Astrocyte (in vitro differentiated cells and primary cell): ENCODE measurements around the gene JUN. TPM values are rescaled to one million over a fixed set of nuclear protein-coding genes. Genes with fewer than 3 reads are reported as not detected.

Source experiments
- DNase-seq: peaks from one replicate; pipeline ENCODE4 v3.0.0-alpha.2; 2010; ENCODE audit warnings: low read depth
- FAIRE-seq: peaks from 2 replicates; lab custom pipeline; 2011; peaks lifted over from hg19 to GRCh38; lab: Jason Lieb, UNC
- H2AFZ ChIP-seq: 2 replicates; pipeline ENCODE4 v1.6.0; 2012; ENCODE audit warnings: low read depth, low read length, inconsistent platforms
- H3K27ac ChIP-seq: 2 replicates; pipeline ENCODE4 v1.5.1; 2011; ENCODE audit warnings: low read depth, low read length, inconsistent platforms
- H3K27me3 ChIP-seq: 2 replicates; pipeline ENCODE4 v1.6.0; 2011; ENCODE audit warnings: low read length, inconsistent platforms; ENCODE audit not compliant: insufficient read depth
- H3K36me3 ChIP-seq: 2 replicates; pipeline ENCODE4 v1.5.1; 2011; ENCODE audit warnings: low read length, inconsistent platforms; ENCODE audit not compliant: insufficient read depth
- H3K4me1 ChIP-seq: 2 replicates; pipeline ENCODE4 v1.5.1; 2011; ENCODE audit warnings: low read length, inconsistent platforms; ENCODE audit not compliant: insufficient read depth
- H3K4me2 ChIP-seq: 2 replicates; pipeline ENCODE4 v1.6.0; 2012; ENCODE audit warnings: low read length, inconsistent platforms
- H3K4me3 ChIP-seq: 2 replicates; pipeline ENCODE4 v1.5.1; 2011; ENCODE audit warnings: low read depth, mild to moderate bottlenecking, low read length, inconsistent platforms; ENCODE audit not compliant: insufficient read depth
- H3K79me2 ChIP-seq: 2 replicates; pipeline ENCODE4 v1.6.0; 2012; ENCODE audit warnings: mild to moderate bottlenecking, low read length, inconsistent platforms; ENCODE audit not compliant: insufficient read depth
- H3K9ac ChIP-seq: 2 replicates; pipeline ENCODE4 v1.6.0; 2012; ENCODE audit warnings: mild to moderate bottlenecking, low read length, inconsistent platforms
- H3K9me3 ChIP-seq: 2 replicates; pipeline ENCODE4 v1.5.1; 2012; ENCODE audit warnings: low read depth, mild to moderate bottlenecking, low read length, inconsistent platforms; ENCODE audit not compliant: insufficient read depth
- H4K20me1 ChIP-seq: 2 replicates; pipeline ENCODE4 v1.6.0; 2012; ENCODE audit warnings: low read length, inconsistent platforms; ENCODE audit not compliant: insufficient read depth
- H3K27ac Mint-ChIP-seq: one replicate; pipeline ENCODE4 v1.8.0; 2021; ENCODE audit warnings: mild to moderate bottlenecking, mixed read lengths; ENCODE audit not compliant: unreplicated experiment
- H3K27me3 Mint-ChIP-seq: one replicate; pipeline ENCODE4 v1.8.0; 2021; ENCODE audit warnings: low read depth, mixed read lengths; ENCODE audit not compliant: unreplicated experiment
- H3K36me3 Mint-ChIP-seq: one replicate; pipeline ENCODE4 v1.8.0; 2021; ENCODE audit warnings: low read depth, mixed read lengths; ENCODE audit not compliant: unreplicated experiment
- H3K4me1 Mint-ChIP-seq: one replicate; pipeline ENCODE4 v1.8.0; 2021; ENCODE audit warnings: low read depth, mixed read lengths; ENCODE audit not compliant: unreplicated experiment
- H3K4me3 Mint-ChIP-seq: one replicate; pipeline ENCODE4 v1.8.0; 2021; ENCODE audit warnings: mild to moderate bottlenecking, moderate library complexity, mixed read lengths; ENCODE audit not compliant: unreplicated experiment
- H3K9me3 Mint-ChIP-seq: one replicate; pipeline ENCODE4 v1.8.0; 2021; ENCODE audit warnings: mild to moderate bottlenecking, mixed read lengths; ENCODE audit not compliant: unreplicated experiment
- CTCF ChIP-seq: IDR thresholded peaks from 2 replicates; pipeline ENCODE4 v1.5.1; 2011; ENCODE audit warnings: low read depth, mild to moderate bottlenecking, inconsistent platforms, low read length, moderate library complexity; ENCODE audit not compliant: insufficient read depth
- EZH2 ChIP-seq: IDR thresholded peaks from 2 replicates; pipeline ENCODE4 v1.6.1; 2012; ENCODE audit warnings: mild to moderate bottlenecking, low read length, inconsistent platforms; ENCODE audit not compliant: insufficient read depth
- total RNA-seq: library from RNA; stranded (reverse); gene quantifications from 2 replicates; pipeline ENCODE4 v1.2.1, GENCODE V29; 2021

The JUN gene
- total RNA-seq, 1 donor from 2014 or later = 101 TPM

- TF ChIP-seq CTCF = no peak
- no peak for TF ChIP-seq EZH2
- peak overlapping the region; percentile 90 for H3K27ac Mint-ChIP-seq
- H3K4me1 ChIP-seq = peaks cover 25% of the 10 kb centered on the region
- peaks cover 35% of the 10 kb centered on the region for H3K4me1 Mint-ChIP-seq
- H3K9me3 ChIP-seq = no peaks in the 10 kb centered on the region
- peak overlapping the region; percentile 74 for H3K27ac ChIP-seq
- H3K36me3 ChIP-seq = no peaks in the 10 kb centered on the region
- H4K20me1 ChIP-seq = no peaks in the 10 kb centered on the region
- no peaks in the 10 kb centered on the region for H3K27me3 Mint-ChIP-seq
- no peaks in the 10 kb centered on the region for H3K79me2 ChIP-seq
- H3K4me3 ChIP-seq = no peak overlapping the region
- no peaks in the 10 kb centered on the region for H3K9me3 Mint-ChIP-seq
- H3K36me3 Mint-ChIP-seq = no peaks in the 10 kb centered on the region
- FAIRE-seq (no peak), DNase-seq (no peak)
- H3K27me3 ChIP-seq = no peaks in the 10 kb centered on the region
- H3K9ac ChIP-seq = no peak overlapping the region
- no peak overlapping the region for H3K4me2 ChIP-seq
- H2AFZ ChIP-seq = no peak overlapping the region
- no peak overlapping the region for H3K4me3 Mint-ChIP-seq
These were observed 29.7 kb downstream of the JUN start for GRCh38 chr1:58754073-58754613.

GRCh38 chr1:58753431-58753866, 30.4 kb downstream of the JUN start:
- Mint-ChIP-seq H3K4me3 (no peak overlapping the region), H3K9me3 (no peaks in the 10 kb centered on the region), H3K27ac (peak overlapping the region; percentile 8), H3K4me1 (peaks cover 35% of the 10 kb centered on the region), H3K27me3 (no peaks in the 10 kb centered on the region), H3K36me3 (no peaks in the 10 kb centered on the region)
- TF ChIP-seq CTCF (no peak), EZH2 (no peak)
- no peak for FAIRE-seq
- Histone ChIP-seq H3K27ac (no peak overlapping the region), H3K4me3 (no peak overlapping the region), H3K4me1 (peaks cover 25% of the 10 kb centered on the region), H3K9ac (no peak overlapping the region), H3K79me2 (no peaks in the 10 kb centered on the region), H2AFZ (peak overlapping the region; percentile 3), H4K20me1 (no peaks in the 10 kb centered on the region), H3K9me3 (no peaks in the 10 kb centered on the region), H3K4me2 (no peak overlapping the region), H3K27me3 (no peaks in the 10 kb centered on the region), H3K36me3 (no peaks in the 10 kb centered on the region)
- DNase-seq = no peak

- Histone ChIP-seq H3K4me3 (no peak overlapping the region), H3K27me3 (no peaks in the 10 kb centered on the region), H3K9ac (no peak overlapping the region), H3K27ac (no peak overlapping the region), H3K9me3 (no peaks in the 10 kb centered on the region), H3K4me1 (peaks cover 20% of the 10 kb centered on the region), H4K20me1 (no peaks in the 10 kb centered on the region), H3K4me2 (no peak overlapping the region), H2AFZ (no peak overlapping the region), H3K79me2 (no peaks in the 10 kb centered on the region), H3K36me3 (no peaks in the 10 kb centered on the region)
- Mint-ChIP-seq H3K27me3 (no peaks in the 10 kb centered on the region), H3K4me1 (peaks cover 25% of the 10 kb centered on the region), H3K9me3 (no peaks in the 10 kb centered on the region), H3K27ac (no peak overlapping the region), H3K36me3 (no peaks in the 10 kb centered on the region), H3K4me3 (no peak overlapping the region)
- FAIRE-seq (no peak), DNase-seq (no peak)
- TF ChIP-seq EZH2 = no peak
- TF ChIP-seq CTCF = no peak
These were observed 34.2 kb downstream of the JUN start for GRCh38 chr1:58749646-58750045.
